GM12874 (cell line): ENCODE data around the gene SERPINI1.

ENCODE experiments used
- CTCF ChIP-seq: IDR thresholded peaks from 2 replicates; pipeline ENCODE4 v1.5.1; 2011; ENCODE audit warnings: low read depth, mild to moderate bottlenecking, control low read depth, low read length, moderate library complexity; ENCODE audit not compliant: insufficient read depth

SERPINI1 gene

DNA sequence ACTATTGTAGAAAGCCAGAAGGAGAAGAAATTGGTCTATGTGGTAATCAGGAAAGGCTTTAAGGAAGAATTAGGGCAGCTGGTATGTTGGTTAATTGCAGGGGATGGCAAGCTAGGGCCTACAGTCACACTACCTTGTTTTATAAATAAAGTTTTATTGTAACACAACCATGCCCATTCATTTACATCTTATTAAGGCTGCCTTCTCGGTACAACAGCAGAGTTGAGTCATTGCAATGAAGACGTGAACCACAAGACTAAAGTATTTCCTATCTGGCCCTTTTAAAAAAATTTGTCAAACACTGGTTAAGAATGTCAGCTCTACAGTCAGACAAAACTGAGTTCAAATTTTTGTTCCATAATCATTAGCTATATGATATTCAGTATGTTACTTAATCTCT is 8.3 kb downstream of the SERPINI1 start:
- no peak for TF ChIP-seq CTCF

DNA sequence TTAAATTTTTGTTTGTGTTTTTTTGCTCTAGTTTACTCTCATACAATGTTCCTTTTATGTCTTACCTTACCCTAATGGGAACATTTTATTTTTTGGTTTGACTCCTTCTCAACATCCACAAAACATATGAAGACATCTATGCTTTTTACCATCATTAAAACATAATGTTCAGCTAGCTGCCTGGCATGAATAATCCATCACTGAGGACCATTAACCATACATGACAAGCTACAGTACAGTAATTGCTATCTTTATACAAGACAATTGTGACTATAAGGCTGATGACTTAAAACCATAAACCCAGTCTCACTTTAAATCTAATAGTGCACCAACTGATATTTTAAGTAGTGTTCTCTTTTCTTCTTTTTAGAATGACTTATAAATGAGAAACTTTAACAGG is 13.7 kb downstream of the SERPINI1 start:
- TF ChIP-seq CTCF = no peak

GRCh38 chr3:167749728-167750127 is 14.2 kb downstream of the SERPINI1 start:
- TF ChIP-seq CTCF = no peak

GRCh38 chr3:167750272-167750971 is 14.9 kb downstream of the SERPINI1 start:
- TF ChIP-seq CTCF = no peak

DNA sequence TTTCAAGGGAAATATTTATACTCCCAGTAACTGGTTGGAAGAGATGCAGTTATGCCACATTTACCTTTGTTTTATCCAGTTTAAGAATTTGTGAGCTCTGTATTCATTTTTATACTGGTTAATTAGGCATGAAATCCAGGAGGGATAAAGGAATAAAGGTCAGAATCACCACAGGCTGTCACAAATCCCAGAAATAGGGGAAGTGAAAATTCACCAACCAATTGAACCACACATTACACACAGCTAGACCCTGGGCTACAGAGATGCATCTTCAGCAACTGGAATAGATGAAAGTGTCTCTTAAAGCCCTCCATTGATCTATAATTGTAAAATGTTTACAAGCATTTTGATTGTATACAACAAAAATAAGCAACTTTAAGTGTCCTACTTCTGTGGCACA is 18.5 kb downstream of the SERPINI1 start:
- no peak for TF ChIP-seq CTCF

GRCh38 chr3:167761302-167761701 is 25.8 kb downstream of the SERPINI1 start:
- no peak for TF ChIP-seq CTCF

GRCh38 chr3:167762296-167762695 is 26.8 kb downstream of the SERPINI1 start:
- no peak for TF ChIP-seq CTCF
